H1 (cell line): ENCODE measurements around the gene SLX4. TPM values are rescaled to one million over a fixed set of nuclear protein-coding genes. Genes with fewer than 3 reads are reported as not detected.

Experiments used
- CTCF ChIA-PET: fragments of 300-600 bp; sonication (Branson Sonifier 250); formaldehyde crosslinking; loops from one replicate; lab custom pipeline; 2021; ENCODE audit not compliant: partially characterized antibody; lab: Charles Lee
- POLR2A ChIA-PET: fragments of 300-600 bp; sonication (Branson Sonifier 250); formaldehyde crosslinking; loops from one replicate; lab custom pipeline; 2021; ENCODE audit warnings: inconsistent platforms; ENCODE audit not compliant: partially characterized antibody; lab: Charles Lee
- DNase-seq, 2 experiments: peaks; one replicate each; pipeline versions ENCODE4 v3.0.0 to v3.0.0-alpha.2; 2010 to 2022; ENCODE audit warnings: low spot score in 2 of 2, low read depth in 1 of 2, mixed read lengths in 1 of 2
- FAIRE-seq: peaks from 2 replicates; lab custom pipeline; 2011; peaks lifted over from hg19 to GRCh38; lab: Jason Lieb, UNC
- H2AFZ ChIP-seq: 2 replicates; pipeline ENCODE4 v1.8.1; 2012; ENCODE audit warnings: low read length, inconsistent platforms
- H2AK5ac ChIP-seq: 2 replicates; pipeline ENCODE4 v1.6.1; 2013; ENCODE audit warnings: low read depth, low read length
- H2BK120ac ChIP-seq: replicated peaks from 2 replicates; pipeline ENCODE3; 2013; ENCODE audit warnings: low read depth, low read length, inconsistent platforms
- H2BK12ac ChIP-seq: 2 replicates; pipeline ENCODE4 v1.6.1; 2013; ENCODE audit warnings: low read depth, low read length
- H2BK15ac ChIP-seq: 2 replicates; pipeline ENCODE4 v1.6.1; 2013; ENCODE audit warnings: low read length
- H2BK20ac ChIP-seq: 2 replicates; pipeline ENCODE4 v1.6.1; 2013; ENCODE audit warnings: low read length
- H2BK5ac ChIP-seq: 2 replicates; pipeline ENCODE4 v1.6.1; 2013; ENCODE audit warnings: low read depth, low read length
- H3K14ac ChIP-seq: 2 replicates; pipeline ENCODE4 v1.6.1; 2013; ENCODE audit warnings: inconsistent platforms; ENCODE audit not compliant: insufficient read length
- H3K18ac ChIP-seq: 2 replicates; pipeline ENCODE4 v1.6.1; 2013; ENCODE audit warnings: low read length; ENCODE audit errors: extremely low read depth
- H3K23ac ChIP-seq: 2 replicates; pipeline ENCODE4 v1.6.1; 2013; ENCODE audit warnings: inconsistent platforms; ENCODE audit not compliant: insufficient read length
- H3K23me2 ChIP-seq: 2 replicates; pipeline ENCODE4 v1.6.1; 2013; ENCODE audit warnings: low read depth, low read length
- H3K27ac ChIP-seq: 2 replicates; pipeline ENCODE4 v1.6.1; 2011; ENCODE audit warnings: low read depth, low read length, inconsistent platforms
- H3K27me3 ChIP-seq, 4 experiments: replicated peaks in 1 of 4; 1 replicate in 1 of 4; 2 replicates in 3 of 4; pipeline versions ENCODE4 v1.6.1 to v1.8.1; 2011 to 2013; ENCODE audit warnings: low read length in 3 of 4, mild to moderate bottlenecking in 3 of 4, inconsistent platforms in 2 of 4, mixed read lengths in 2 of 4, moderate library complexity in 1 of 4; ENCODE audit not compliant: control insufficient read depth in 3 of 4, insufficient read depth in 3 of 4; ENCODE audit errors: extremely low read depth in 1 of 4
- H3K36me3 ChIP-seq, 4 experiments: 2 replicates each; pipeline versions ENCODE4 v1.6.1 to v1.8.1; 2011 to 2013; ENCODE audit warnings: mild to moderate bottlenecking in 4 of 4, low read length in 3 of 4, moderate library complexity in 2 of 4, control low read depth in 1 of 4, inconsistent platforms in 1 of 4; ENCODE audit not compliant: insufficient read depth in 4 of 4, control insufficient read depth in 2 of 4
- H3K4ac ChIP-seq: replicated peaks from 2 replicates; pipeline ENCODE3; 2013; ENCODE audit warnings: low read length, low read depth, mixed read lengths, inconsistent platforms; ENCODE audit not compliant: insufficient read length
- H3K4me1 ChIP-seq, 4 experiments: replicated peaks in 1 of 4; 1 replicate in 1 of 4; 2 replicates in 3 of 4; pipeline versions ENCODE4 v1.6.1 to v1.8.1; 2011 to 2013; ENCODE audit warnings: low read length in 3 of 4, inconsistent platforms in 2 of 4, mixed read lengths in 1 of 4; ENCODE audit not compliant: insufficient read depth in 4 of 4, control insufficient read depth in 3 of 4
- H3K4me2 ChIP-seq, 2 experiments: 2 replicates each; pipeline versions ENCODE4 v1.6.1 to v1.8.1; 2011 to 2013; ENCODE audit warnings: low read depth in 2 of 2, low read length in 2 of 2, control low read depth in 1 of 2, inconsistent platforms in 1 of 2, mild to moderate bottlenecking in 1 of 2; ENCODE audit not compliant: insufficient read depth in 1 of 2
- H3K4me3 ChIP-seq, 4 experiments: fragments of 200-600, 300-600 bp in 1 of 4; sonication (generic), shearing (Covaris generic), sonication (Bioruptor Twin) in 1 of 4; 2 replicates each; pipeline versions ENCODE4 v1.5.1 to v1.8.1; 2011 to 2016; ENCODE audit warnings: low read length in 4 of 4, low read depth in 3 of 4, control low read depth in 2 of 4, inconsistent platforms in 2 of 4, mild to moderate bottlenecking in 2 of 4, mixed read lengths in 1 of 4, moderate library complexity in 1 of 4; ENCODE audit not compliant: insufficient read depth in 2 of 4; ENCODE audit errors: extremely low read depth in 1 of 4
- H3K56ac ChIP-seq: replicated peaks from 2 replicates; pipeline ENCODE3; 2013; ENCODE audit warnings: low read depth, mild to moderate bottlenecking, mixed read lengths, low read length, inconsistent platforms; ENCODE audit not compliant: insufficient read length
- H3K79me1 ChIP-seq: 2 replicates; pipeline ENCODE4 v1.6.1; 2013; ENCODE audit warnings: low read depth, low read length, control low read depth
- H3K79me2 ChIP-seq, 2 experiments: 2 replicates each; pipeline versions ENCODE4 v1.6.1 to v1.8.1; 2012 to 2013; ENCODE audit warnings: low read length in 2 of 2, mild to moderate bottlenecking in 2 of 2, inconsistent platforms in 1 of 2; ENCODE audit not compliant: insufficient read depth in 2 of 2, control insufficient read depth in 1 of 2
- H3K9ac ChIP-seq, 4 experiments: replicated peaks in 1 of 4; 1 replicate in 1 of 4; 2 replicates in 3 of 4; pipeline versions ENCODE4 v1.6.1 to v1.8.1; 2011 to 2013; ENCODE audit warnings: low read depth in 3 of 4, low read length in 3 of 4, control low read depth in 2 of 4, mild to moderate bottlenecking in 2 of 4, moderate library complexity in 2 of 4, inconsistent platforms in 1 of 4; ENCODE audit errors: extremely low read depth in 1 of 4
- H3K9me3 ChIP-seq, 2 experiments: 2 replicates each; pipeline versions ENCODE4 v1.6.1 to v1.8.1; 2012 to 2013; ENCODE audit warnings: mild to moderate bottlenecking in 2 of 2, moderate library complexity in 2 of 2, control low read depth in 1 of 2, inconsistent platforms in 1 of 2, low read depth in 1 of 2, low read length in 1 of 2, mixed read lengths in 1 of 2; ENCODE audit not compliant: insufficient read depth in 2 of 2
- H4K20me1 ChIP-seq, 2 experiments: replicated peaks in 1 of 2; 2 replicates each; pipeline versions ENCODE3 to v1.8.1; 2011 to 2013; ENCODE audit warnings: inconsistent platforms in 2 of 2, low read length in 2 of 2, mild to moderate bottlenecking in 1 of 2; ENCODE audit not compliant: insufficient read depth in 2 of 2, control insufficient read depth in 1 of 2
- H4K5ac ChIP-seq: 2 replicates; pipeline ENCODE4 v1.6.1; 2013; ENCODE audit warnings: low read length, low read depth, mixed read lengths, inconsistent platforms; ENCODE audit not compliant: insufficient read length
- H4K8ac ChIP-seq: 2 replicates; pipeline ENCODE4 v1.8.0; 2013; ENCODE audit warnings: mild to moderate bottlenecking, moderate library complexity, low read length, inconsistent platforms; ENCODE audit not compliant: insufficient read depth; ENCODE audit errors: extremely low read depth
- H4K91ac ChIP-seq: replicated peaks from 2 replicates; pipeline ENCODE3; 2013; ENCODE audit warnings: low read length, mixed read lengths, inconsistent platforms; ENCODE audit not compliant: insufficient read length
- BACH1 ChIP-seq: IDR thresholded peaks from 2 replicates; pipeline ENCODE4 v1.6.1; 2012; ENCODE audit warnings: low read length, improper control_type of control experiment
- CBX5 ChIP-seq: fragments of 300-800, 300-1000 bp; sonication (generic); IDR thresholded peaks from 2 replicates; pipeline ENCODE4 v1.7.1; 2016; ENCODE audit warnings: antibody characterized with exemption, low read length, low read depth
- CEBPB ChIP-seq: IDR thresholded peaks from 2 replicates; pipeline ENCODE4 v1.6.1; 2012; ENCODE audit warnings: low read depth, low read length
- CREB1 ChIP-seq: IDR thresholded peaks from 2 replicates; pipeline ENCODE4 v1.6.1; 2012; ENCODE audit warnings: inconsistent platforms
- FOSL1 ChIP-seq: IDR thresholded peaks from 2 replicates; pipeline ENCODE4 v1.6.1; 2011; ENCODE audit warnings: mild to moderate bottlenecking, low read depth, low read length, moderate library complexity; ENCODE audit not compliant: insufficient read depth
- GTF2F1 ChIP-seq: IDR thresholded peaks from 2 replicates; pipeline ENCODE4 v1.6.1; 2012; ENCODE audit warnings: low read depth, low read length, improper control_type of control experiment, borderline replicate concordance
- KDM5A ChIP-seq: fragments of 200-600 bp; IDR thresholded peaks from 2 replicates; pipeline ENCODE4 v1.7.1; 2012; ENCODE audit warnings: mild to moderate bottlenecking, low read length, inconsistent platforms, mixed read lengths
- POU5F1 ChIP-seq: IDR thresholded peaks from 2 replicates; pipeline ENCODE4 v1.6.1; 2011; ENCODE audit warnings: low read depth, mild to moderate bottlenecking, low read length, moderate library complexity
- RNF2 ChIP-seq: fragments of 200-900, 300-1000 bp; sonication (generic); IDR thresholded peaks from 2 replicates; pipeline ENCODE4 v1.7.1; 2016; ENCODE audit warnings: borderline replicate concordance, low read depth, mild to moderate bottlenecking, antibody characterized with exemption, low read length; ENCODE audit not compliant: poor library complexity, severe bottlenecking; ENCODE audit errors: missing control alignments
- RXRA ChIP-seq: IDR thresholded peaks from 2 replicates; pipeline ENCODE4 v1.6.1; 2011; ENCODE audit warnings: low read depth, mild to moderate bottlenecking, low read length, moderate library complexity; ENCODE audit not compliant: insufficient read depth
- SIN3A ChIP-seq, 2 experiments: IDR thresholded peaks in 1 of 2; conservative IDR thresholded peaks in 1 of 2; 2 replicates each; pipeline ENCODE4 v1.6.1; 2011 to 2012; ENCODE audit warnings: low read length in 2 of 2, improper control_type of control experiment in 1 of 2, low read depth in 1 of 2, mild to moderate bottlenecking in 1 of 2
- USF2 ChIP-seq: IDR thresholded peaks from 2 replicates; pipeline ENCODE4 v1.6.1; 2011; ENCODE audit warnings: low read length, improper control_type of control experiment
- YY1 ChIP-seq: IDR thresholded peaks from 2 replicates; pipeline ENCODE4 v1.6.1; 2011; ENCODE audit warnings: low read depth, mild to moderate bottlenecking, low read length
- WGBS, 2 experiments: shearing (Covaris generic) in 1 of 2; methylation state at CpG; one replicate each; pipeline versions ENCODE4 v1.1.6 to v1.1.7; 2013 to 2015; ENCODE audit warnings: low lambda C conversion rate in 2 of 2, mixed read lengths in 2 of 2, inconsistent platforms in 1 of 2, low coverage in 1 of 2, missing lambda C conversion rate in 1 of 2; ENCODE audit not compliant: insufficient replicate concordance in 2 of 2, insufficient coverage in 1 of 2, insufficient read length in 1 of 2; ENCODE audit errors: extremely low coverage in 1 of 2, missing lambda C conversion rate in 1 of 2; 5-methylcytosine and 5-hydroxymethylcytosine counted together
- polyA plus RNA-seq, 7 experiments: library from polyadenylated mRNA; depleted of rRNA in 3 of 7; stranded (reverse) in 5 of 7; unstranded in 2 of 7; fragments of >200 nt in 5 of 7; fragments of 200-250 nt in 2 of 7; gene quantifications; 1 replicate in 5 of 7; 2 replicates in 1 of 7; 4 replicates in 1 of 7; pipeline versions ENCODE4 v1.2.1 to v1.2.3, GENCODE V29; 2011 to 2013; ENCODE audit warnings: missing spikeins in 2 of 7, mixed read lengths in 2 of 7
- total RNA-seq: library from RNA; stranded (reverse); fragmentation: NEBNext Ultra II Directional; extraction: Animal tissue kit (Norgen Biotek cat#: 25700); gene quantifications from 2 replicates; pipeline ENCODE4 v1.2.1, GENCODE V29; 2021

Gene SLX4
- total and polyA plus RNA-seq, 2 of the 8 experiments (the other 6 are each of a cell fraction or from before 2014, with no cell fraction given) = 4.4 to 11.4 TPM

- H4K8ac ChIP-seq = no peak overlapping the region
- H4K5ac ChIP-seq = peak overlapping the region; percentile 39
- H3K4me2 ChIP-seq = peak overlapping the region; percentile 50 to 54
- H3K9ac ChIP-seq = no peak overlapping the region
- H3K27me3 ChIP-seq = no peaks in the 10 kb centered on the region
- 62% methylated on average over 6 of the region's 6 CpGs; no CpG with 5 or more reads in 1 of the 2 experiments for whole genome bisulfite sequencing, 2 experiments
- no peaks in the 10 kb centered on the region for H3K23me2 ChIP-seq
- ChIA-PET CTCF (interaction anchor here (0.9 to 3.2 kb wide), 2 partner anchors 8 to 20 kb away, joined by 3 to 11 read pairs; no protein-coding TSS in a partner anchor), POLR2A (no interaction called here)
- H2BK12ac ChIP-seq = peak overlapping the region; percentile 53; the same call in 1 of the 2 replicates
- H3K36me3 ChIP-seq = no peaks in the 10 kb centered on the region
- no peaks in the 10 kb centered on the region for H4K20me1 ChIP-seq
- H3K14ac ChIP-seq = no peak overlapping the region
- H3K23ac ChIP-seq = no peak overlapping the region
- peak overlapping the region; percentile 84 for H2BK5ac ChIP-seq
- no peaks in the 10 kb centered on the region for H3K79me2 ChIP-seq
- 0 out of 2 replicates have a peak overlapping the region, but pooled peaks have one; percentile 2 for H2AFZ ChIP-seq
- H3K27ac ChIP-seq = no peak overlapping the region; the same call in 1 of the 2 replicates
- DNase-seq (no peak), FAIRE-seq (no peak)
- peaks cover 2% of the 10 kb centered on the region; the same call in 1 of the 2 replicates for H3K79me1 ChIP-seq
- no peak overlapping the region for H2AK5ac ChIP-seq
- H2BK20ac ChIP-seq = peak overlapping the region; percentile 43; the same call in 1 of the 2 replicates
- H4K91ac ChIP-seq = peak overlapping the region; percentile 49
- peaks cover 11 to 29% (median 18%) of the 10 kb centered on the region in 4 experiments for H3K4me1 ChIP-seq
- H3K4me3 ChIP-seq = no peak overlapping the region; a peak in 1 of 8 replicates
- H2BK120ac ChIP-seq = no peak overlapping the region
- H3K4ac ChIP-seq = peak overlapping the region; percentile 71
- no peaks in the 10 kb centered on the region for H3K9me3 ChIP-seq
- peak overlapping the region; percentile 21 for H3K56ac ChIP-seq
- no peak overlapping the region for H2BK15ac ChIP-seq
- peak overlapping the region; percentile 15 for H3K18ac ChIP-seq
- no peak for TF ChIP-seq CEBPB
- no peak for TF ChIP-seq KDM5A
- TF ChIP-seq SIN3A (conservative IDR thresholded peaks at IDR 0.05 in 1 of 2, IDR thresholded peaks at IDR 0.05 in 1 of 2; ENCODE audit: low read depth in 1 of 2, low read length in 2 of 2) = no peak
- TF ChIP-seq RNF2 = no peak
- TF ChIP-seq GTF2F1 = no peak
- no peak for TF ChIP-seq USF2
- no peak for TF ChIP-seq POU5F1
- no peak for TF ChIP-seq FOSL1
- TF ChIP-seq CREB1 = no peak
- no peak for TF ChIP-seq YY1
- no peak for TF ChIP-seq RXRA
- TF ChIP-seq BACH1 = no peak
- no peak for TF ChIP-seq CBX5
Observed at GRCh38 chr16:3645108-3645503, 33.7 kb upstream of the SLX4 start.
